ENCODE data around the gene SUSD3. TPM values are rescaled to one million over a fixed set of nuclear protein-coding genes. Genes with fewer than 3 reads are reported as not detected.

Gene SUSD3
- total RNA-seq, 1 donor from 2014 or later, result not detected

GRCh38 chr9:93126151-93126781 lies 67.8 kb downstream of the SUSD3 start:
- Mint-ChIP-seq H3K27me3 (ENCODE audit: low read depth) (no peaks in the 10 kb centered on the region), H3K27ac (ENCODE audit: unreplicated experiment) (no peak overlapping the region), H3K36me3 (ENCODE audit: low read depth) (peaks cover 7% of the 10 kb centered on the region), H3K4me1 (ENCODE audit: low read depth) (peaks cover 43% of the 10 kb centered on the region), H3K4me3 (ENCODE audit: unreplicated experiment) (no peak overlapping the region), H3K9me3 (ENCODE audit: low read depth) (no peaks in the 10 kb centered on the region)
- DNase-seq (ENCODE audit: low spot score), result peak; percentile 90
- no peak for TF ChIP-seq CTCF (IDR thresholded peaks at IDR 0.05)

GRCh38 chr9:93126825-93127368 lies 68.4 kb downstream of the SUSD3 start:
- peak; percentile 54 for DNase-seq (ENCODE audit: low spot score)
- Mint-ChIP-seq H3K9me3 (ENCODE audit: low read depth) (no peaks in the 10 kb centered on the region), H3K4me1 (ENCODE audit: low read depth) (peaks cover 50% of the 10 kb centered on the region), H3K4me3 (ENCODE audit: unreplicated experiment) (no peak overlapping the region), H3K27ac (ENCODE audit: unreplicated experiment) (peak overlapping the region; percentile 54), H3K27me3 (ENCODE audit: low read depth) (no peaks in the 10 kb centered on the region), H3K36me3 (ENCODE audit: low read depth) (peaks cover 7% of the 10 kb centered on the region)
- no peak for TF ChIP-seq CTCF (IDR thresholded peaks at IDR 0.05)

GRCh38 chr9:93127395-93127911 lies 69.0 kb downstream of the SUSD3 start:
- Mint-ChIP-seq H3K4me1 (ENCODE audit: low read depth) (peaks cover 55% of the 10 kb centered on the region), H3K36me3 (ENCODE audit: low read depth) (peaks cover 7% of the 10 kb centered on the region), H3K27me3 (ENCODE audit: low read depth) (no peaks in the 10 kb centered on the region), H3K4me3 (ENCODE audit: unreplicated experiment) (no peak overlapping the region), H3K9me3 (ENCODE audit: low read depth) (no peaks in the 10 kb centered on the region), H3K27ac (ENCODE audit: unreplicated experiment) (peak overlapping the region; percentile 54)
- TF ChIP-seq CTCF (IDR thresholded peaks at IDR 0.05), result no peak
- DNase-seq (ENCODE audit: low spot score), result peak; percentile 79

GRCh38 chr9:93128011-93128714 lies 69.7 kb downstream of the SUSD3 start:
- H3K27ac Mint-ChIP-seq (ENCODE audit: unreplicated experiment), result peak overlapping the region; percentile 54
- no peak for TF ChIP-seq CTCF (IDR thresholded peaks at IDR 0.05)
- peaks cover 62% of the 10 kb centered on the region for H3K4me1 Mint-ChIP-seq (ENCODE audit: low read depth)
- H3K9me3 Mint-ChIP-seq (ENCODE audit: low read depth), result no peaks in the 10 kb centered on the region
- no peak overlapping the region for H3K4me3 Mint-ChIP-seq (ENCODE audit: unreplicated experiment)
- no peaks in the 10 kb centered on the region for H3K27me3 Mint-ChIP-seq (ENCODE audit: low read depth)
- H3K36me3 Mint-ChIP-seq (ENCODE audit: low read depth), result peaks cover 7% of the 10 kb centered on the region
- peak; percentile 71 for DNase-seq (ENCODE audit: low spot score)

GRCh38 chr9:93128715-93129224 lies 70.3 kb downstream of the SUSD3 start:
- no peak overlapping the region for H3K4me3 Mint-ChIP-seq (ENCODE audit: unreplicated experiment)
- no peak for DNase-seq (ENCODE audit: low spot score)
- peaks cover 5% of the 10 kb centered on the region for H3K36me3 Mint-ChIP-seq (ENCODE audit: low read depth)
- no peaks in the 10 kb centered on the region for H3K27me3 Mint-ChIP-seq (ENCODE audit: low read depth)
- no peak for TF ChIP-seq CTCF (IDR thresholded peaks at IDR 0.05)
- no peaks in the 10 kb centered on the region for H3K9me3 Mint-ChIP-seq (ENCODE audit: low read depth)
- H3K4me1 Mint-ChIP-seq (ENCODE audit: low read depth), result peaks cover 67% of the 10 kb centered on the region
- no peak overlapping the region for H3K27ac Mint-ChIP-seq (ENCODE audit: unreplicated experiment)
